LoVo (cell line): ENCODE data around the gene TMSB4Y.

Experiments
- DNase-seq: peaks from one replicate; pipeline ENCODE4 v3.0.0-alpha.2; 2016; ENCODE audit warnings: low spot score

TMSB4Y gene

DNA sequence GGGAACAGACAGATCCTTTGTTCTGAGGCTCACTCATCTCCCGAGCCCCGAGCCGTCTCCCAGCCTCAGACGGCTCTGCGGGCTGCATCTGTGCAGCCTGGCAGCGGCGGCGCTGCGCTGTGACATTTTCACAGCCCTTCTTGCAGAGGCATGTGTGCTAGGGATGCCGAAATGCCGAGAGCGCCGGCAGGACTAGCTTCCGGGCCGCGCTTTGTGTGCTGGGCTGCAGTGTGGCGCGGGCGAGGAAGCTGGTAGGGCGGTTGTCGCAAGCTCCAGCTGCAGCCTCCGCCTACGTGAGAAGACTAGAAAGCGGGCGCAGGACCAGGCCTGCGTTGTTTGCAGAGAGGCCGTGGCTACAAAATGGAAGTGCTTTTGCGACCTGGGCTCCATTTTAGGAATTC lies at the start of gene TMSB4Y:
TSS of gene TMSB4Y (plus strand) at position 332 of the 401 bp plus-strand sequence.
- DNase-seq = peak; percentile 69

DNA sequence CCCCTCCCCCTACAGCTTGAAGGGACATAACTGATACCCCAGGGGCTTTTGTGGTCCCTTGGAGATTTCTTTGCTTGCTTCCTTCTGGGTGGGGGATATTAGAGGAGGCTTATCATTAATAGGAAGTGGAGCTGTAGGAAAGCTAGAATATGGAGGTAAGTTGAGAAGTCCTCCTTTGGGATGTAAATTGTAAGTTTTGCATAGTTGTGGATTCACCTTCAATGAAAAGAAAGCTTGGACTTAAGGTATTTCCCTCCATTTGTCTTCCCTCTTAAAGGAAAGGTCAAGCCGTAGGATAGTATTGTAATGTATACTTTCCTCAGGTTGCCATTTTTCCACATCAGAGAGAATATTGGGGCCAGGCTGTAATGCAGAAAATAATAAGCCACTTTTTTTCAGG lies 39.5 kb upstream of the TMSB4Y start:
- DNase-seq = no peak

- DNase-seq = peak; percentile 26
These were observed 32.6 kb upstream of the TMSB4Y start for GRCh38 chrY:13671122-13671521.

DNA sequence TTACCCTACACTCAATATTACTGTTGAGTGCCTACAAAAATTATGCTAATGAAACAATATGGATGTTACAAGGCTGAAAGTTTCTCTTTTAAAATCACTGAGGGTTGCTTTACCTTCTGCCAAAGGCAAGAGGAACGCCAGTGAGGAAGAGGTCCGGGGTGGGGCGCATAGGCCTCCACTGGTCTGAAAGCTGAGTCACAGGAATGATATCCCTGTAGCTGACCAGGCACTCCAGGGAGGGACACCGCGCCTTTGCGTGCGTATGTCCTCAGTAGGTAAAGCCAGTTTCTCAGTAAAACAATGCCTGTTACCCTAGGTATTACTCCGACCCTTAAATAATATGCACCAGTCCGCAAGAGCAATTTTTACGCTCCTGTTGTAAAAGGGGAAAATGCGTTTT lies 1.4 kb upstream of the TMSB4Y start:
- DNase-seq = peak; percentile 65

DNA sequence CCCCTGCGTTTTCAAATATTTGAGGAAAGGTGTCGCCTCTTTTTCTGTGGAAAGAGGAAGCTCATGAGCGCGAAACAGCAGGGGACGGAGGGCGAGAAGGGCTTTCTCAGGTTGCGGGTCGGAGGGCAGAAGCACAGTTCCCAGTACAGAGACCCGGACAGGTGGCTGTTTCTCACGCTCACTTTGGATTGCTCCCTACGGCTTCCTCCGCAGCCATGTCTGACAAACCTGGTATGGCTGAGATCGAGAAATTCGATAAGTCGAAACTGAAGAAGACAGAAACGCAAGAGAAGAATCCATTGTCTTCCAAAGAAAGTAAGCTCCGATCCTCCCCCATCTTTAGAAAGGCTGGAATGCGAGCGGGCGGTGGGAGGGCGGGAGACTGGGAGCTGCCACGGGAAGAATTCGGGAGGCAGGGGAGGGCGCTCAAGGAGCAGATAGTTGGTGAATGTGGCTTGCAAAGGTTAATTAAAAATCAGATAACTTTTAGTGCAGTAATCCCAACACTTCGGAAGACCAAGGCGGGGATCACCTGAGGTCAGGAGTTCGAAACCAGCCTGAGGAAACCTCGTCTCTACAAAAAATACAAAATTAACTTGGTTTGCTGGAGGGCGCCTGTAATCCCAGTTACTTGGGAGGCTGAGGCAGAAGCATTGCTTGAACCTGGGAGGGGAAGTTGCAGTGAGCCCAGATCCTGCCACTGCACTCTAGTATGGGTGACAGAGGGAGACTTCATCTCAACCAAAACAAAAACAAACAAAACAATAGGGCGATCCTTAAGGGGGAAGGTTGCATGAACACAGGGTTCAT lies 627 bp downstream of the TMSB4Y start:
- DNase-seq = peak; percentile 2

GRCh38 chrY:13705197-13705596 lies 1.5 kb downstream of the TMSB4Y start:
- DNase-seq = no peak

GRCh38 chrY:13708038-13708437 lies 4.3 kb downstream of the TMSB4Y start:
- DNase-seq = no peak

DNA sequence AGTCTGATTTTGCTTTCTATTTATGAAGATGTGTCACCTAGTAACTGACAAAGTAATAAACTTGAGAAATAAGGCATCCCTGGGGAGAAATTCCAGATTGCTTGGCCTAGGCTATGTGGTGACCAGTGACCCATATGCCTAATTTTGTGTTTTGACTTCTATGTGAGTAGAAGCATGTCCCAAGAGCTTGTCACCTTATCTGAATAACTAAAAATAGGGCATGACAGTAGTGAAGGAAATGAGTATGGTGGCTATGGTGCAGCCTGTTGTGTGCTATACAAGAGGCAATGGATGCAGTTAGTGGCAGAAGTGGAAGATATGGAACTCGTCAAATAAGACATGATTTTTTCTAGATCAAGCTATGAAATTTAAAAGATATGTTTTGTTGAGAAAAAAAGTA lies 15.3 kb downstream of the TMSB4Y start:
- no peak for DNase-seq

- no peak for DNase-seq
These were observed 25.8 kb downstream of the TMSB4Y start for GRCh38 chrY:13729517-13729916.

DNA sequence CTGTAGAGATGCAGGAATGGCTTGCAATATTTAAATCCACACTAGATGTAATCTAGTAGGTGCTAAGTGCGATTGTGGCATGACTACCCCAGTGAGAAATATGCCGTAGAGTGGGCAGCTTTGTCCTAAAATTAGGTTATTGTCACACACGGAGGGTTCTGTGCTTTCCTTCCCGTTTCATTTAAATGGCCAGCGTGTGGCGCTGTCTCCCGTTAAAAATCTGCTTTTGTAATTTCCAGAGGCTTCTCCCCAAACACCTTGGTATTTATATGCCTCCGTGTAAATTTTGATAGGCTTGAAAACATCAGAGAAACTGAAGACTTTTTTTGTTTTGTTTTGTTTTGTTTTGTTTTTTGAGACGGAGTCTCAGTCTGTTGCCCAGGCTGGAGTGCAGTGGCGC lies 34.9 kb downstream of the TMSB4Y start:
- DNase-seq = peak; percentile 1

DNA sequence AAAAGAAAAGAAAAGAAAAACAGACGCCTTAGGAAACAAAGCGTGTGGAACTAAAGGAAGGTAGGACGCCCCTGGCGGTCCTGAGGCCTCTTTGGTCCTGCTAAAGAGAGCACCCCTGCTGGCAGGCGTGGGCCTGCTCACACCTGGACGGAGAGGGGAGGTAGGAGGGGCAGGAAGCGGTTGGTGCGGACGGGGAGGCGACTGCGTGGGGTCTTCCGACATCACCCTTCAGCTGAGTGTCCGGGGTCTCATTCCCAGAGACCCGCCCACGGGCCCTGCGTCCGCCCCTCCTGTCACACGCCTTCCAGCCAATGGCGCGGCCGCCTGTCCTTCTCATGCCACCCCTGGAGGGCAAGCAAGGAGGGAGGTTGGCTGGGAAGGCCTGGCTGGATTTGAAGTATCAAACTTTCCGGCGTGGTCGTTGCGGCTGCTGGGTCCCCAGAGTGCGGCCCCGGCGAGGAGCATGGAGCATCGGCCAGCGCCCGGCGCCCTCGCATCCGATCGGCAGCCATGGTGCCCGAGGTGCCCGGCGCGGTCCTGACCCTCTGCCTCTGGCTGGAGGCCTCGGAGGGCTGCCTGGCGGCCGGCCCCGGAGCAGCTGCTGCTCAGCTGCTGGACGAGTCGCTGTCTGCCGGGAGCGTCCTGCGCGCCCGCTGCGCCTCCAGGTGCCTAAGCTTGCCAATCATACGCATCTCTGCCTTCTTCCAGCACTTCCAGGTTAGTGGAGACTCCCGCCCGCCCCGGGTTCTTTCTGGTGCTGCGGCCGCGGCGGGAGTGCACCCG lies 47.8 kb downstream of the TMSB4Y start:
- peak; percentile 60 for DNase-seq

- DNase-seq = no peak
These were observed 51.0 kb downstream of the TMSB4Y start for GRCh38 chrY:13754661-13755060.
